Ishikawa (cell line): Measurements from ENCODE around the gene E2F2.

Source experiments
- CREB1 ChIP-seq: IDR thresholded peaks from 2 replicates; pipeline ENCODE4 v1.6.1; 2012; ENCODE audit warnings: low read depth
- EP300 ChIP-seq: IDR thresholded peaks from 2 replicates; pipeline ENCODE4 v1.6.1; 2012; ENCODE audit warnings: borderline replicate concordance
- TAF1 ChIP-seq: IDR thresholded peaks from 2 replicates; pipeline ENCODE4 v1.6.1; 2012; ENCODE audit warnings: low read depth, mild to moderate bottlenecking
- TCF12 ChIP-seq: IDR thresholded peaks from 2 replicates; pipeline ENCODE4 v1.6.1; 2012; ENCODE audit warnings: low read depth
- TEAD4 ChIP-seq: IDR thresholded peaks from 2 replicates; pipeline ENCODE4 v1.6.1; 2012
- TF ChIP-seq, protein P1 (sequence below): IDR thresholded peaks from 2 replicates; pipeline ENCODE4 v1.6.1; 2012
- TF ChIP-seq, protein P2 (sequence below): IDR thresholded peaks from 2 replicates; pipeline ENCODE4 v1.6.1; 2012; ENCODE audit warnings: low read depth, mild to moderate bottlenecking

DNA sequence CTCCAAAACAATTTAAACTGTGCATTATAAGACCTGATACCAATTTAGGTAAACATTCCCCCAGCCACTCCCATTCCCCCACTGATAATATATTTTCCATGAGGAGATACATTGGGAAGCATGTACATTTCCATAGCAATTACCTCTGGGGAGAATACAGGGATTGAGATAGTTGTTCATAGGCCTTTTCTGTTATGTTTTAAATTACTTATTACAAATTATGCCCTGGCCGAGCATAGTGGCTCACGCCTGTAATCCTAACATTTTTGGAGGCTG is 51.4 kb downstream of the E2F2 start:
- TF ChIP-seq EP300 = no peak
- TF ChIP-seq, protein P1, sequence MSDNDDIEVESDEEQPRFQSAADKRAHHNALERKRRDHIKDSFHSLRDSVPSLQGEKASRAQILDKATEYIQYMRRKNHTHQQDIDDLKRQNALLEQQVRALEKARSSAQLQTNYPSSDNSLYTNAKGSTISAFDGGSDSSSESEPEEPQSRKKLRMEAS = no peak
- no peak for TF ChIP-seq CREB1
- no peak for TF ChIP-seq TAF1
- no peak for TF ChIP-seq TCF12
- TF ChIP-seq, protein P2, sequence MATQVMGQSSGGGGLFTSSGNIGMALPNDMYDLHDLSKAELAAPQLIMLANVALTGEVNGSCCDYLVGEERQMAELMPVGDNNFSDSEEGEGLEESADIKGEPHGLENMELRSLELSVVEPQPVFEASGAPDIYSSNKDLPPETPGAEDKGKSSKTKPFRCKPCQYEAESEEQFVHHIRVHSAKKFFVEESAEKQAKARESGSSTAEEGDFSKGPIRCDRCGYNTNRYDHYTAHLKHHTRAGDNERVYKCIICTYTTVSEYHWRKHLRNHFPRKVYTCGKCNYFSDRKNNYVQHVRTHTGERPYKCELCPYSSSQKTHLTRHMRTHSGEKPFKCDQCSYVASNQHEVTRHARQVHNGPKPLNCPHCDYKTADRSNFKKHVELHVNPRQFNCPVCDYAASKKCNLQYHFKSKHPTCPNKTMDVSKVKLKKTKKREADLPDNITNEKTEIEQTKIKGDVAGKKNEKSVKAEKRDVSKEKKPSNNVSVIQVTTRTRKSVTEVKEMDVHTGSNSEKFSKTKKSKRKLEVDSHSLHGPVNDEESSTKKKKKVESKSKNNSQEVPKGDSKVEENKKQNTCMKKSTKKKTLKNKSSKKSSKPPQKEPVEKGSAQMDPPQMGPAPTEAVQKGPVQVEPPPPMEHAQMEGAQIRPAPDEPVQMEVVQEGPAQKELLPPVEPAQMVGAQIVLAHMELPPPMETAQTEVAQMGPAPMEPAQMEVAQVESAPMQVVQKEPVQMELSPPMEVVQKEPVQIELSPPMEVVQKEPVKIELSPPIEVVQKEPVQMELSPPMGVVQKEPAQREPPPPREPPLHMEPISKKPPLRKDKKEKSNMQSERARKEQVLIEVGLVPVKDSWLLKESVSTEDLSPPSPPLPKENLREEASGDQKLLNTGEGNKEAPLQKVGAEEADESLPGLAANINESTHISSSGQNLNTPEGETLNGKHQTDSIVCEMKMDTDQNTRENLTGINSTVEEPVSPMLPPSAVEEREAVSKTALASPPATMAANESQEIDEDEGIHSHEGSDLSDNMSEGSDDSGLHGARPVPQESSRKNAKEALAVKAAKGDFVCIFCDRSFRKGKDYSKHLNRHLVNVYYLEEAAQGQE = no peak
- TF ChIP-seq TEAD4 = no peak
